SK-N-SH treated with all-trans-retinoic acid at 6 μM for 48 hours (cell line): ENCODE measurements around the gene ZNF846.
"Not testable (repeated sequence)": the region's sequence is repeated elsewhere in the genome, so short reads cannot be mapped to it uniquely, and the experiment has no call there.

Experiments used
- ATAC-seq: fragments of 200-7000 bp; cut with Tn5 transposase; 3 replicates; pipeline ENCODE4 v1.9.1; 2020; ENCODE audit warnings: mild to moderate bottlenecking, moderate library complexity
- ARNTL ChIP-seq: fragments of 450-650 bp; formaldehyde crosslinking; IDR thresholded peaks from 2 replicates; pipeline ENCODE4 v1.5.0; 2020; ENCODE audit warnings: low read depth, mild to moderate bottlenecking, moderate library complexity, borderline replicate concordance
- BACH2 ChIP-seq: fragments of 250-450 bp; sonication (Bioruptor Pico); IDR thresholded peaks from 2 replicates; pipeline ENCODE4 v1.9.0; 2021; ENCODE audit warnings: mild to moderate bottlenecking, borderline replicate concordance
- CREB5 ChIP-seq: fragments of 250-450 bp; sonication (Bioruptor Pico); IDR thresholded peaks from 2 replicates; pipeline ENCODE4 v1.5.1; 2020; ENCODE audit warnings: low read depth, mild to moderate bottlenecking, moderate library complexity
- CSDC2 ChIP-seq: fragments of 250-450 bp; sonication (Bioruptor Pico); IDR thresholded peaks from 2 replicates; pipeline ENCODE4 v1.5.0; 2020; ENCODE audit warnings: mild to moderate bottlenecking, moderate library complexity
- ESRRG ChIP-seq: fragments of 250-450 bp; sonication (Bioruptor Pico); IDR thresholded peaks from 2 replicates; pipeline ENCODE4 v1.6.1; 2021; ENCODE audit warnings: mild to moderate bottlenecking
- ISL1 ChIP-seq: fragments of 250-450 bp; sonication (Bioruptor Pico); IDR thresholded peaks from 2 replicates; pipeline ENCODE4 v2.1.2; 2022; ENCODE audit warnings: mild to moderate bottlenecking, moderate library complexity
- OSR1 ChIP-seq: fragments of 250-450 bp; sonication (Bioruptor Pico); IDR thresholded peaks from 2 replicates; pipeline ENCODE4 v1.8.0; 2022; ENCODE audit warnings: moderate library complexity, mild to moderate bottlenecking, inconsistent platforms
- PPARA ChIP-seq: fragments of 250-450 bp; sonication (Bioruptor Pico); IDR thresholded peaks from 2 replicates; pipeline ENCODE4 v1.5.0; 2020; ENCODE audit warnings: mild to moderate bottlenecking, borderline replicate concordance
- RARB ChIP-seq: fragments of 250-450 bp; sonication (Bioruptor Pico); IDR thresholded peaks from 2 replicates; pipeline ENCODE4 v1.8.0; 2021; ENCODE audit warnings: mild to moderate bottlenecking, moderate library complexity
- SNAI2 ChIP-seq: fragments of 250-450 bp; sonication (Bioruptor Pico); IDR thresholded peaks from 2 replicates; pipeline ENCODE4 v1.5.0; 2020; ENCODE audit warnings: mild to moderate bottlenecking, moderate library complexity
- TCF4 ChIP-seq: fragments of 250-450 bp; sonication (Bioruptor Pico); IDR thresholded peaks from 2 replicates; pipeline ENCODE4 v1.8.0; 2021; ENCODE audit warnings: mild to moderate bottlenecking, moderate library complexity, borderline replicate concordance
- ZC3H10 ChIP-seq: fragments of 250-450 bp; sonication (Bioruptor Pico); IDR thresholded peaks from 2 replicates; pipeline ENCODE4 v1.5.1; 2021; ENCODE audit warnings: mild to moderate bottlenecking, moderate library complexity
- ZFP3 ChIP-seq: fragments of 250-450 bp; sonication (Bioruptor Pico); IDR thresholded peaks from 2 replicates; pipeline ENCODE4 v1.5.0; 2020; ENCODE audit warnings: mild to moderate bottlenecking, moderate library complexity
- ZNF565 ChIP-seq: fragments of 450-650 bp; formaldehyde crosslinking; conservative IDR thresholded peaks from 2 replicates; pipeline ENCODE4 v1.5.0; 2020; ENCODE audit warnings: low read depth, mild to moderate bottlenecking, moderate library complexity
- ZNF8 ChIP-seq: fragments of 450-650 bp; formaldehyde crosslinking; IDR thresholded peaks from 2 replicates; pipeline ENCODE4 v1.5.0; 2020; ENCODE audit warnings: mild to moderate bottlenecking, moderate library complexity
- TF ChIP-seq, protein P1 (sequence below): fragments of 250-450 bp; sonication (Bioruptor Pico); IDR thresholded peaks from 2 replicates; pipeline ENCODE4 v1.5.1; 2021; ENCODE audit warnings: mild to moderate bottlenecking, moderate library complexity
- TF ChIP-seq, protein P2 (sequence below): fragments of 250-450 bp; sonication (Bioruptor Pico); IDR thresholded peaks from 2 replicates; pipeline ENCODE4 v1.5.0; 2020; ENCODE audit warnings: mild to moderate bottlenecking, moderate library complexity
- TF ChIP-seq, protein P3 (sequence below): fragments of 250-450 bp; sonication (Bioruptor Pico); IDR thresholded peaks from 2 replicates; pipeline ENCODE4 v1.8.0; 2021; ENCODE audit warnings: low read depth, mild to moderate bottlenecking, moderate library complexity, borderline replicate concordance

The ZNF846 gene

DNA sequence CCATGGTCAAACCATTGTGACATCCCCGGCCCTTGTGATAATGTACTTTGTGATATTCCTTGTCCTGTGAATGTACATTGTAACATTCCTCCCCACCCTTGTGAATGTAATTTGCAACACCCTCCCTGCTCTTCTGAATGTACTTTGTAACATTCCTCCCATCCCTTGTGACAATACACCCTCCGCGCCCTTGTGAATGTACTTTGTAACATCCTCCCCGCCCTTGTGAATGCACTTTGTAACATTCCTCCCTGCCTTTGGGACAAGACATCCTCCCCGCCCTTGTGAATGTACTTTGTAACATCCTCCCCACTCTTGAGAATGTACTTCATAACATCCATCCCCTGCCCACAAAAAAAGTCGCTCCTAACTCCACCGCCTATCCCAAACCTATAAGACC, 17.1 kb downstream of the ZNF846 start:
- TF ChIP-seq ISL1 (CRISPR knock-in tag) (no peak), ESRRG (CRISPR knock-in tag) (no peak), ZNF565 (CRISPR knock-in tag) (no peak), RARB (CRISPR knock-in tag) (no peak), ZFP3 (CRISPR knock-in tag) (no peak), BACH2 (CRISPR knock-in tag) (no peak), CREB5 (CRISPR knock-in tag) (no peak), SNAI2 (CRISPR knock-in tag) (no peak), PPARA (CRISPR knock-in tag) (no peak)
- TF ChIP-seq, protein P1, sequence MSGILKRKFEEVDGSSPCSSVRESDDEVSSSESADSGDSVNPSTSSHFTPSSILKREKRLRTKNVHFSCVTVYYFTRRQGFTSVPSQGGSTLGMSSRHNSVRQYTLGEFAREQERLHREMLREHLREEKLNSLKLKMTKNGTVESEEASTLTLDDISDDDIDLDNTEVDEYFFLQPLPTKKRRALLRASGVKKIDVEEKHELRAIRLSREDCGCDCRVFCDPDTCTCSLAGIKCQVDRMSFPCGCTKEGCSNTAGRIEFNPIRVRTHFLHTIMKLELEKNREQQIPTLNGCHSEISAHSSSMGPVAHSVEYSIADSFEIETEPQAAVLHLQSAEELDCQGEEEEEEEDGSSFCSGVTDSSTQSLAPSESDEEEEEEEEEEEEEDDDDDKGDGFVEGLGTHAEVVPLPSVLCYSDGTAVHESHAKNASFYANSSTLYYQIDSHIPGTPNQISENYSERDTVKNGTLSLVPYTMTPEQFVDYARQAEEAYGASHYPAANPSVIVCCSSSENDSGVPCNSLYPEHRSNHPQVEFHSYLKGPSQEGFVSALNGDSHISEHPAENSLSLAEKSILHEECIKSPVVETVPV (CRISPR knock-in tag) = no peak
- TF ChIP-seq, protein P2, sequence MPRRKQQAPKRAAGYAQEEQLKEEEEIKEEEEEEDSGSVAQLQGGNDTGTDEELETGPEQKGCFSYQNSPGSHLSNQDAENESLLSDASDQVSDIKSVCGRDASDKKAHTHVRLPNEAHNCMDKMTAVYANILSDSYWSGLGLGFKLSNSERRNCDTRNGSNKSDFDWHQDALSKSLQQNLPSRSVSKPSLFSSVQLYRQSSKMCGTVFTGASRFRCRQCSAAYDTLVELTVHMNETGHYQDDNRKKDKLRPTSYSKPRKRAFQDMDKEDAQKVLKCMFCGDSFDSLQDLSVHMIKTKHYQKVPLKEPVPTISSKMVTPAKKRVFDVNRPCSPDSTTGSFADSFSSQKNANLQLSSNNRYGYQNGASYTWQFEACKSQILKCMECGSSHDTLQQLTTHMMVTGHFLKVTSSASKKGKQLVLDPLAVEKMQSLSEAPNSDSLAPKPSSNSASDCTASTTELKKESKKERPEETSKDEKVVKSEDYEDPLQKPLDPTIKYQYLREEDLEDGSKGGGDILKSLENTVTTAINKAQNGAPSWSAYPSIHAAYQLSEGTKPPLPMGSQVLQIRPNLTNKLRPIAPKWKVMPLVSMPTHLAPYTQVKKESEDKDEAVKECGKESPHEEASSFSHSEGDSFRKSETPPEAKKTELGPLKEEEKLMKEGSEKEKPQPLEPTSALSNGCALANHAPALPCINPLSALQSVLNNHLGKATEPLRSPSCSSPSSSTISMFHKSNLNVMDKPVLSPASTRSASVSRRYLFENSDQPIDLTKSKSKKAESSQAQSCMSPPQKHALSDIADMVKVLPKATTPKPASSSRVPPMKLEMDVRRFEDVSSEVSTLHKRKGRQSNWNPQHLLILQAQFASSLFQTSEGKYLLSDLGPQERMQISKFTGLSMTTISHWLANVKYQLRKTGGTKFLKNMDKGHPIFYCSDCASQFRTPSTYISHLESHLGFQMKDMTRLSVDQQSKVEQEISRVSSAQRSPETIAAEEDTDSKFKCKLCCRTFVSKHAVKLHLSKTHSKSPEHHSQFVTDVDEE (CRISPR knock-in tag) = no peak
- no peak for ATAC-seq

DNA sequence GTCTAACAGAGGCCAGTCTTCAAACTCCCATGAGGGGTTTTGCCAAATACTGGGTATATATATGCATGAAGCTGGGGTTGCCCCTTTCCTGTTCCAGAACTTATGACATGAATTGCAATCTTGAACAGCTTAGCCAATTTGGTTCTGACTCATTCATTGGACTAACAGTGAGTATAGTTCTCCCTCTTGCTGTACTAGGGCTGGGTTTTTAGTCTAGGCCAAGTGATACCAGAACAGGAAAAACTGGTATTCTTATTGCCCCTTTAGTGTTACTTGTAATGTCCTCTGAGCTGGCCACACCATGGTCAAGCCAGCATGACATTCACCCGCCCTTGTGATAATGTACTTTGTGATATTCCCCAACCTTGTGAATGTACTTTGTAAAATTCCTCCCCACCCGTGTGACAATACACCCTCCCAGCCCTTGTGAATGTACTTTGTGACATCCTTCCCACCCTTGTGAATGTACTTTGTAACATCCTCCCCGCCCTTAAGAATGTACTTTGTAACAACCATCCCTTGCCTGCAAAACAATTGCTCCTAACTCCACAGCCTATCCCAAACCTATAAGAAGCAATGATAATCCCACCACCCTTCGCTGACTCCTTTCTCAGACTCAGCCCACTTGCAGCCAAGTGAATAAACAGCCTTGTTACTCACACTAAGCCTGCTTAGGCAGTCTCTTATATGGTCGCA, 26.9 kb downstream of the ZNF846 start:
- no peak for ATAC-seq
- no peak for TF ChIP-seq ISL1 (CRISPR knock-in tag)
- TF ChIP-seq BACH2 (CRISPR knock-in tag) = no peak
- no peak for TF ChIP-seq CSDC2 (CRISPR knock-in tag)
- TF ChIP-seq, protein P1 (CRISPR knock-in tag) = no peak
- TF ChIP-seq ZC3H10 (CRISPR knock-in tag) = no peak
- no peak for TF ChIP-seq ZNF565 (CRISPR knock-in tag)
- no peak for TF ChIP-seq TCF4 (CRISPR knock-in tag)
- no peak for TF ChIP-seq ZNF8 (CRISPR knock-in tag)
- TF ChIP-seq ARNTL (CRISPR knock-in tag) = no peak

- TF ChIP-seq PPARA (CRISPR knock-in tag) = no peak
- ATAC-seq = no peak
These were observed 32.6 kb downstream of the ZNF846 start for GRCh38 chr19:9735986-9736385.

- not testable (repeated sequence) for ATAC-seq
These were observed 38.5 kb downstream of the ZNF846 start for GRCh38 chr19:9730056-9730455.

DNA sequence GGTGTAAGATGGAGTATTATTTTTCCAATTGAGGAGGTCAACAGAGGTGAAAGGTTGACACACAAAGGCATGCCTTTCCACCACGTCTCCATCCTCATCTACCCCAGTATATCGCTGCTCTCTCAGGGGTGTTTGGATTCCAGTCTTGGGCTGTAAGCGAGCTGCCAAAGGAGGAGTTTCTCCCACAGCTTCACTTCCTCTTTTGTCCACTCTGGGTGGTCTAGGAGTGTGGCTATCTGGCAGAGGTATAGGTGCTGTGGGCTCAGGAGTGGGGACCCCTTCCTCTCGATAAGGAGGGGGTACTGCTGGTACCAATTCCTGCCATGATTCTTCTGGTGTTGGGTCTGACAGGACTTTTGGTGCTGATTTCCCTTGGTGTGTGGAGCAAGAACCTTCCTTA, 39.4 kb downstream of the ZNF846 start:
- TF ChIP-seq, protein P1 (CRISPR knock-in tag) = no peak
- no peak for TF ChIP-seq ZC3H10 (CRISPR knock-in tag)
- TF ChIP-seq ARNTL (CRISPR knock-in tag) = no peak
- TF ChIP-seq, protein P3, sequence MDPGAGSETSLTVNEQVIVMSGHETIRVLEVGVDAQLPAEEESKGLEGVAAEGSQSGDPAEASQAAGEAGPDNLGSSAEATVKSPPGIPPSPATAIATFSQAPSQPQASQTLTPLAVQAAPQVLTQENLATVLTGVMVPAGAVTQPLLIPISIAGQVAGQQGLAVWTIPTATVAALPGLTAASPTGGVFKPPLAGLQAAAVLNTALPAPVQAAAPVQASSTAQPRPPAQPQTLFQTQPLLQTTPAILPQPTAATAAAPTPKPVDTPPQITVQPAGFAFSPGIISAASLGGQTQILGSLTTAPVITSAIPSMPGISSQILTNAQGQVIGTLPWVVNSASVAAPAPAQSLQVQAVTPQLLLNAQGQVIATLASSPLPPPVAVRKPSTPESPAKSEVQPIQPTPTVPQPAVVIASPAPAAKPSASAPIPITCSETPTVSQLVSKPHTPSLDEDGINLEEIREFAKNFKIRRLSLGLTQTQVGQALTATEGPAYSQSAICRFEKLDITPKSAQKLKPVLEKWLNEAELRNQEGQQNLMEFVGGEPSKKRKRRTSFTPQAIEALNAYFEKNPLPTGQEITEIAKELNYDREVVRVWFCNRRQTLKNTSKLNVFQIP (CRISPR knock-in tag) = no peak
- no peak for TF ChIP-seq RARB (CRISPR knock-in tag)
- no peak for TF ChIP-seq OSR1 (CRISPR knock-in tag)
- no peak for TF ChIP-seq ISL1 (CRISPR knock-in tag)
- ATAC-seq = no peak
